H1 (cell line): ENCODE measurements around the gene C20orf96. TPM values are rescaled to one million over a fixed set of nuclear protein-coding genes. Genes with fewer than 3 reads are reported as not detected.

Source experiments
- CTCF ChIA-PET: fragments of 300-600 bp; sonication (Branson Sonifier 250); formaldehyde crosslinking; loops from one replicate; lab custom pipeline; 2021; ENCODE audit not compliant: partially characterized antibody; lab: Charles Lee
- POLR2A ChIA-PET: fragments of 300-600 bp; sonication (Branson Sonifier 250); formaldehyde crosslinking; loops from one replicate; lab custom pipeline; 2021; ENCODE audit warnings: inconsistent platforms; ENCODE audit not compliant: partially characterized antibody; lab: Charles Lee
- DNase-seq, 2 experiments: peaks; one replicate each; pipeline versions ENCODE4 v3.0.0 to v3.0.0-alpha.2; 2010 to 2022; ENCODE audit warnings: low spot score in 2 of 2, low read depth in 1 of 2, mixed read lengths in 1 of 2
- FAIRE-seq: peaks from 2 replicates; lab custom pipeline; 2011; peaks lifted over from hg19 to GRCh38; lab: Jason Lieb, UNC
- H2AFZ ChIP-seq: 2 replicates; pipeline ENCODE4 v1.8.1; 2012; ENCODE audit warnings: low read length, inconsistent platforms
- H2AK5ac ChIP-seq: 2 replicates; pipeline ENCODE4 v1.6.1; 2013; ENCODE audit warnings: low read depth, low read length
- H2BK120ac ChIP-seq: replicated peaks from 2 replicates; pipeline ENCODE3; 2013; ENCODE audit warnings: low read depth, low read length, inconsistent platforms
- H2BK12ac ChIP-seq: 2 replicates; pipeline ENCODE4 v1.6.1; 2013; ENCODE audit warnings: low read depth, low read length
- H2BK15ac ChIP-seq: 2 replicates; pipeline ENCODE4 v1.6.1; 2013; ENCODE audit warnings: low read length
- H2BK20ac ChIP-seq: 2 replicates; pipeline ENCODE4 v1.6.1; 2013; ENCODE audit warnings: low read length
- H2BK5ac ChIP-seq: 2 replicates; pipeline ENCODE4 v1.6.1; 2013; ENCODE audit warnings: low read depth, low read length
- H3K14ac ChIP-seq: 2 replicates; pipeline ENCODE4 v1.6.1; 2013; ENCODE audit warnings: inconsistent platforms; ENCODE audit not compliant: insufficient read length
- H3K18ac ChIP-seq: 2 replicates; pipeline ENCODE4 v1.6.1; 2013; ENCODE audit warnings: low read length; ENCODE audit errors: extremely low read depth
- H3K23ac ChIP-seq: 2 replicates; pipeline ENCODE4 v1.6.1; 2013; ENCODE audit warnings: inconsistent platforms; ENCODE audit not compliant: insufficient read length
- H3K23me2 ChIP-seq: 2 replicates; pipeline ENCODE4 v1.6.1; 2013; ENCODE audit warnings: low read depth, low read length
- H3K27ac ChIP-seq: 2 replicates; pipeline ENCODE4 v1.6.1; 2011; ENCODE audit warnings: low read depth, low read length, inconsistent platforms
- H3K27me3 ChIP-seq, 4 experiments: replicated peaks in 1 of 4; 1 replicate in 1 of 4; 2 replicates in 3 of 4; pipeline versions ENCODE4 v1.6.1 to v1.8.1; 2011 to 2013; ENCODE audit warnings: low read length in 3 of 4, mild to moderate bottlenecking in 3 of 4, inconsistent platforms in 2 of 4, mixed read lengths in 2 of 4, moderate library complexity in 1 of 4; ENCODE audit not compliant: control insufficient read depth in 3 of 4, insufficient read depth in 3 of 4; ENCODE audit errors: extremely low read depth in 1 of 4
- H3K36me3 ChIP-seq, 4 experiments: 2 replicates each; pipeline versions ENCODE4 v1.6.1 to v1.8.1; 2011 to 2013; ENCODE audit warnings: mild to moderate bottlenecking in 4 of 4, low read length in 3 of 4, moderate library complexity in 2 of 4, control low read depth in 1 of 4, inconsistent platforms in 1 of 4; ENCODE audit not compliant: insufficient read depth in 4 of 4, control insufficient read depth in 2 of 4
- H3K4ac ChIP-seq: replicated peaks from 2 replicates; pipeline ENCODE3; 2013; ENCODE audit warnings: low read length, low read depth, mixed read lengths, inconsistent platforms; ENCODE audit not compliant: insufficient read length
- H3K4me1 ChIP-seq, 4 experiments: replicated peaks in 1 of 4; 1 replicate in 1 of 4; 2 replicates in 3 of 4; pipeline versions ENCODE4 v1.6.1 to v1.8.1; 2011 to 2013; ENCODE audit warnings: low read length in 3 of 4, inconsistent platforms in 2 of 4, mixed read lengths in 1 of 4; ENCODE audit not compliant: insufficient read depth in 4 of 4, control insufficient read depth in 3 of 4
- H3K4me2 ChIP-seq, 2 experiments: 2 replicates each; pipeline versions ENCODE4 v1.6.1 to v1.8.1; 2011 to 2013; ENCODE audit warnings: low read depth in 2 of 2, low read length in 2 of 2, control low read depth in 1 of 2, inconsistent platforms in 1 of 2, mild to moderate bottlenecking in 1 of 2; ENCODE audit not compliant: insufficient read depth in 1 of 2
- H3K4me3 ChIP-seq, 4 experiments: fragments of 200-600, 300-600 bp in 1 of 4; sonication (generic), shearing (Covaris generic), sonication (Bioruptor Twin) in 1 of 4; 2 replicates each; pipeline versions ENCODE4 v1.5.1 to v1.8.1; 2011 to 2016; ENCODE audit warnings: low read length in 4 of 4, low read depth in 3 of 4, control low read depth in 2 of 4, inconsistent platforms in 2 of 4, mild to moderate bottlenecking in 2 of 4, mixed read lengths in 1 of 4, moderate library complexity in 1 of 4; ENCODE audit not compliant: insufficient read depth in 2 of 4; ENCODE audit errors: extremely low read depth in 1 of 4
- H3K56ac ChIP-seq: replicated peaks from 2 replicates; pipeline ENCODE3; 2013; ENCODE audit warnings: low read depth, mild to moderate bottlenecking, mixed read lengths, low read length, inconsistent platforms; ENCODE audit not compliant: insufficient read length
- H3K79me1 ChIP-seq: 2 replicates; pipeline ENCODE4 v1.6.1; 2013; ENCODE audit warnings: low read depth, low read length, control low read depth
- H3K79me2 ChIP-seq, 2 experiments: 2 replicates each; pipeline versions ENCODE4 v1.6.1 to v1.8.1; 2012 to 2013; ENCODE audit warnings: low read length in 2 of 2, mild to moderate bottlenecking in 2 of 2, inconsistent platforms in 1 of 2; ENCODE audit not compliant: insufficient read depth in 2 of 2, control insufficient read depth in 1 of 2
- H3K9ac ChIP-seq, 4 experiments: replicated peaks in 1 of 4; 1 replicate in 1 of 4; 2 replicates in 3 of 4; pipeline versions ENCODE4 v1.6.1 to v1.8.1; 2011 to 2013; ENCODE audit warnings: low read depth in 3 of 4, low read length in 3 of 4, control low read depth in 2 of 4, mild to moderate bottlenecking in 2 of 4, moderate library complexity in 2 of 4, inconsistent platforms in 1 of 4; ENCODE audit errors: extremely low read depth in 1 of 4
- H3K9me3 ChIP-seq, 2 experiments: 2 replicates each; pipeline versions ENCODE4 v1.6.1 to v1.8.1; 2012 to 2013; ENCODE audit warnings: mild to moderate bottlenecking in 2 of 2, moderate library complexity in 2 of 2, control low read depth in 1 of 2, inconsistent platforms in 1 of 2, low read depth in 1 of 2, low read length in 1 of 2, mixed read lengths in 1 of 2; ENCODE audit not compliant: insufficient read depth in 2 of 2
- H4K20me1 ChIP-seq, 2 experiments: replicated peaks in 1 of 2; 2 replicates each; pipeline versions ENCODE3 to v1.8.1; 2011 to 2013; ENCODE audit warnings: inconsistent platforms in 2 of 2, low read length in 2 of 2, mild to moderate bottlenecking in 1 of 2; ENCODE audit not compliant: insufficient read depth in 2 of 2, control insufficient read depth in 1 of 2
- H4K5ac ChIP-seq: 2 replicates; pipeline ENCODE4 v1.6.1; 2013; ENCODE audit warnings: low read length, low read depth, mixed read lengths, inconsistent platforms; ENCODE audit not compliant: insufficient read length
- H4K8ac ChIP-seq: 2 replicates; pipeline ENCODE4 v1.8.0; 2013; ENCODE audit warnings: mild to moderate bottlenecking, moderate library complexity, low read length, inconsistent platforms; ENCODE audit not compliant: insufficient read depth; ENCODE audit errors: extremely low read depth
- H4K91ac ChIP-seq: replicated peaks from 2 replicates; pipeline ENCODE3; 2013; ENCODE audit warnings: low read length, mixed read lengths, inconsistent platforms; ENCODE audit not compliant: insufficient read length
- CBX5 ChIP-seq: fragments of 300-800, 300-1000 bp; sonication (generic); IDR thresholded peaks from 2 replicates; pipeline ENCODE4 v1.7.1; 2016; ENCODE audit warnings: antibody characterized with exemption, low read length, low read depth
- EZH2 ChIP-seq: fragments of 200-600 bp; sonication (generic); IDR thresholded peaks from 2 replicates; pipeline ENCODE4 v1.7.1; 2012; ENCODE audit warnings: low read depth, mild to moderate bottlenecking, moderate library complexity, low read length, inconsistent platforms; ENCODE audit not compliant: severe bottlenecking
- GTF2F1 ChIP-seq: IDR thresholded peaks from 2 replicates; pipeline ENCODE4 v1.6.1; 2012; ENCODE audit warnings: low read depth, low read length, improper control_type of control experiment, borderline replicate concordance
- HDAC2 ChIP-seq, 2 experiments: fragments of 300-600 bp in 1 of 2; sonication (generic) in 1 of 2; IDR thresholded peaks; 2 replicates each; pipeline ENCODE4 v1.6.1; 2011 to 2012; ENCODE audit warnings: low read depth in 2 of 2, low read length in 2 of 2, mild to moderate bottlenecking in 2 of 2, moderate library complexity in 2 of 2, borderline replicate concordance in 1 of 2, inconsistent platforms in 1 of 2
- KDM5A ChIP-seq: fragments of 200-600 bp; IDR thresholded peaks from 2 replicates; pipeline ENCODE4 v1.7.1; 2012; ENCODE audit warnings: mild to moderate bottlenecking, low read length, inconsistent platforms, mixed read lengths
- NANOG ChIP-seq: IDR thresholded peaks from 2 replicates; pipeline ENCODE4 v1.6.1; 2011; ENCODE audit warnings: low read length, low read depth, mild to moderate bottlenecking, inconsistent platforms; ENCODE audit not compliant: insufficient read depth, poor library complexity, severe bottlenecking
- PHF8 ChIP-seq: fragments of 200-600 bp; sonication (generic); conservative IDR thresholded peaks from 2 replicates; pipeline ENCODE4 v1.7.1; 2012; ENCODE audit warnings: low read depth, mild to moderate bottlenecking, inconsistent platforms, low read length, moderate library complexity
- POU5F1 ChIP-seq: IDR thresholded peaks from 2 replicates; pipeline ENCODE4 v1.6.1; 2011; ENCODE audit warnings: low read depth, mild to moderate bottlenecking, low read length, moderate library complexity
- RXRA ChIP-seq: IDR thresholded peaks from 2 replicates; pipeline ENCODE4 v1.6.1; 2011; ENCODE audit warnings: low read depth, mild to moderate bottlenecking, low read length, moderate library complexity; ENCODE audit not compliant: insufficient read depth
- SP4 ChIP-seq: IDR thresholded peaks from 2 replicates; pipeline ENCODE4 v1.6.1; 2012; ENCODE audit warnings: low read length, inconsistent platforms
- SRF ChIP-seq: IDR thresholded peaks from 2 replicates; pipeline ENCODE4 v1.6.1; 2011; ENCODE audit warnings: mild to moderate bottlenecking, low read depth, low read length, moderate library complexity
- ZNF274 ChIP-seq: IDR thresholded peaks from 2 replicates; pipeline ENCODE4 v1.7.0; 2012; ENCODE audit warnings: low read length, borderline replicate concordance; ENCODE audit errors: extremely low read depth
- WGBS, 2 experiments: shearing (Covaris generic) in 1 of 2; methylation state at CpG; one replicate each; pipeline versions ENCODE4 v1.1.6 to v1.1.7; 2013 to 2015; ENCODE audit warnings: low lambda C conversion rate in 2 of 2, mixed read lengths in 2 of 2, inconsistent platforms in 1 of 2, low coverage in 1 of 2, missing lambda C conversion rate in 1 of 2; ENCODE audit not compliant: insufficient replicate concordance in 2 of 2, insufficient coverage in 1 of 2, insufficient read length in 1 of 2; ENCODE audit errors: extremely low coverage in 1 of 2, missing lambda C conversion rate in 1 of 2; 5-methylcytosine and 5-hydroxymethylcytosine counted together
- polyA plus RNA-seq, 7 experiments: library from polyadenylated mRNA; depleted of rRNA in 3 of 7; stranded (reverse) in 5 of 7; unstranded in 2 of 7; fragments of >200 nt in 5 of 7; fragments of 200-250 nt in 2 of 7; gene quantifications; 1 replicate in 5 of 7; 2 replicates in 1 of 7; 4 replicates in 1 of 7; pipeline versions ENCODE4 v1.2.1 to v1.2.3, GENCODE V29; 2011 to 2013; ENCODE audit warnings: missing spikeins in 2 of 7, mixed read lengths in 2 of 7
- total RNA-seq: library from RNA; stranded (reverse); fragmentation: NEBNext Ultra II Directional; extraction: Animal tissue kit (Norgen Biotek cat#: 25700); gene quantifications from 2 replicates; pipeline ENCODE4 v1.2.1, GENCODE V29; 2021

The C20orf96 gene
- total and polyA plus RNA-seq, 2 of the 8 experiments (the other 6 are each of a cell fraction or from before 2014, with no cell fraction given) = 19.2 to 21.0 TPM

DNA sequence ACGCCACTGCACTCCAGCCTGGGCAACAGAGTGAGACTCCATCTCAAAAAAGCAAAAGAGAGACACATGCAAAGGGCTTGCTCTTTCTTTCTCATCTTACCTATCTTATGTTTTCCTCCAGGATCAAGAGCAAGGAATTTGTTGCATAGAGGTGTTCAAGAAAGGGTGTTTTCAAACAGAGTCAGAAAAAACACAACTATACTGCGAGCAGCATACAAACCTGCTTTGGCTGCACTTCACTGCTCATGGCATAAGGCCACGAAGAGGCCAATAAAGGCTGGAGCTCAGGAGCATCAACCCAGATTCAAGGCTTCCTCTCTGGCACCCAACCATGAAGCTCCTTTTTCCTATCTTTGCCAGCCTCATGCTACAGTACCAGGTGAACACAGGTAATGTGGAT lies 63.6 kb downstream of the C20orf96 start, which contains the start of gene DEFB129:
TSS of gene DEFB129 (plus strand) at position 301 of the 400 bp plus-strand sequence. CDS start at position 332, 31 bp downstream.
- Histone ChIP-seq H3K79me1 (no peaks in the 10 kb centered on the region), H2AFZ (no peak within 1 kb of the TSS), H3K4me2 (no peak within 1 kb of the TSS), H4K5ac (no peak within 1 kb of the TSS), H3K4me3 (no peak within 1 kb of the TSS), H3K23me2 (peaks cover 2% of the 10 kb centered on the region; the same call in 1 of the 2 replicates), H3K36me3 (no peaks in the 10 kb centered on the region), H4K91ac (no peak within 1 kb of the TSS), H3K27me3 (no peaks in the 10 kb centered on the region), H3K4me1 (no peaks in the 10 kb centered on the region), H3K79me2 (no peaks in the 10 kb centered on the region), H2BK20ac (no peak within 1 kb of the TSS), H4K8ac (no peak within 1 kb of the TSS), H2BK15ac (no peak within 1 kb of the TSS), H3K14ac (no peak within 1 kb of the TSS), H2BK120ac (no peak within 1 kb of the TSS), H3K27ac (no peak within 1 kb of the TSS), H3K56ac (no peak within 1 kb of the TSS), H4K20me1 (no peaks in the 10 kb centered on the region), H2AK5ac (no peak within 1 kb of the TSS), H3K4ac (no peak within 1 kb of the TSS), H3K18ac (no peak within 1 kb of the TSS), H3K9ac (no peak within 1 kb of the TSS), H3K23ac (no peak within 1 kb of the TSS), H3K9me3 (peaks cover 7 to 21% of the 10 kb centered on the region in 2 experiments), H2BK12ac (no peak within 1 kb of the TSS), H2BK5ac (no peak within 1 kb of the TSS)
- TF ChIP-seq EZH2 (no peak), NANOG (no peak), KDM5A (no peak), RXRA (no peak), GTF2F1 (no peak), CBX5 (no peak), HDAC2 (IDR thresholded peaks at IDR 0.05; ENCODE audit: borderline replicate concordance in 1 of 2, low read depth in 2 of 2, low read length in 2 of 2) (no peak), POU5F1 (no peak), SP4 (no peak), PHF8 (no peak), ZNF274 (no peak), SRF (no peak)
- 62% methylated on average over 3 of the region's 3 CpGs; no CpG with 5 or more reads in 1 of the 2 experiments for WGBS, 2 experiments
- FAIRE-seq = no peak
- POLR2A ChIA-PET = interaction anchor here (0.7 kb wide), 1 partner anchor 10 kb away, joined by 3 read pairs; no protein-coding TSS in a partner anchor
- CTCF ChIA-PET = interaction anchor here (0.6 to 1.4 kb wide), 2 partner anchors 30 to 97 kb away, joined by 3 read pairs; no protein-coding TSS in a partner anchor
- no peak for DNase-seq
